SH-SY5Y (cell line): Measurements from ENCODE around the gene EFCAB12.

Source experiments
- GATA2 ChIP-seq: IDR thresholded peaks from 2 replicates; pipeline ENCODE4 v1.6.1; 2011; ENCODE audit warnings: mild to moderate bottlenecking, low read depth, low read length
- GATA3 ChIP-seq: IDR thresholded peaks from 2 replicates; pipeline ENCODE4 v1.6.1; 2011; ENCODE audit warnings: low read depth, mild to moderate bottlenecking, low read length, moderate library complexity

DNA sequence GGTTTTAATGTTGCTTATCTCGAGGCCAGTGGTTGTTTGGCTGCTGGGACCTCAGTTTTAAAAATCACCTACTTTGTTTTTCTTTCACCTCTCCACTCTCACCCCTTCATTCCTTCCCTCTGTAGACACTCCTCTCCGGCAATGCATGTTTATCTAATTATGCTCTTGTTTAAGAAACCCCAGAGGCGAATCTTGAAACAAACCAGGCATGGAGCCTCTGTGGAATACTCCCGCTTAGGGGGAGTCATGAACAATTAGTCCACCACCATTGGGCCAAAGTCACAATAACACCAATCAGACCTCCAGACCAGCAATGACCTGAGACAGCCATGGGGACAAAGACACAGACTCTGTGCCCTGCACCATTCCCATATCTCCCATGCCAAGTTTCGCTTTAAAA is 53.3 kb downstream of the EFCAB12 start:
- TF ChIP-seq GATA2 (no peak), GATA3 (no peak)
